HG02588 (cell line): ENCODE data around the gene UBN1.

Experiments
- ATAC-seq: cut with Tn5 transposase; IDR thresholded peaks from one replicate; pipeline ENCODE4 v1.9.1; 2021; ENCODE audit warnings: mild to moderate bottlenecking, moderate library complexity; ENCODE audit not compliant: unreplicated experiment

The UBN1 gene

GRCh38 chr16:4900036-4900435, 52.8 kb downstream of the UBN1 start:
- no peak for ATAC-seq

GRCh38 chr16:4900750-4901149, 53.5 kb downstream of the UBN1 start:
- no peak for ATAC-seq

- ATAC-seq: no peak
Measured at GRCh38 chr16:4902038-4902437, 54.8 kb downstream of the UBN1 start.

GRCh38 chr16:4904108-4904941, 57.0 kb downstream of the UBN1 start:
- no peak for ATAC-seq

- ATAC-seq: no peak
Measured at GRCh38 chr16:4904942-4905615, 57.8 kb downstream of the UBN1 start.

GRCh38 chr16:4908854-4909401, 61.6 kb downstream of the UBN1 start:
- no peak for ATAC-seq

- no peak for ATAC-seq
Measured at GRCh38 chr16:4909825-4910224, 62.5 kb downstream of the UBN1 start.

- ATAC-seq: no peak
Measured at GRCh38 chr16:4910828-4911227, 63.5 kb downstream of the UBN1 start.

GRCh38 chr16:4911970-4912386, 64.7 kb downstream of the UBN1 start:
- no peak for ATAC-seq

DNA sequence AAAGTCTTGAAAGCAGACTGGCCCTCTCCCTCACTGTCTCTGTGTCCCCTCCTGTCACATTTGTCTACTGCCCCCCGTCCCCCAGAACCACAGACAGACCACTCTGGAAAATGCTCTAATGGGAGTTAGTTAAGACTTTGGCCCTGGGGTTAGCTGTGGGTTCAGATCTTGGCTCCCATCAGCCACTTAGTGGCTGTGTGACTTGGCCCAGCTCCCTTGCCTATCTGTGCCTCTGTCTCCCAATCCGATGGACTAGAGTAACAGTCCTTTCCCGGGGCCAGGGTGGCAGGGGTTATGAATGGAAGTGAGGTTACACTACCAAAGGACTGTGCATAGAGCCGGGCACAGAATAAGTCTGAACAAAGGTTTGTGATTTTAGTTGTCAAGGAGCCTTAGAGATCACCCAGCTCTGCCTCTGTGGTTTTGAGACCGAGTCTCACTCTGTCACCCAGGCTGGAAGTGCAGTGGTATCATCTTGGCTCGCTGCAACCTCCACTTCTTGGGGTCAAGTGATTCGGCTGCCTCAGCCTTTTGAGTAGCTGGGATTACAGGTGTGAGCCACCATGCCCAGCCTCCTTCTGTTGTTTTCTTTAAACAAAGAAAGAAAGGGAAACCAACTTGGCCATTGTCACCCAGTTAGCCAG, 66.0 kb downstream of the UBN1 start:
- ATAC-seq: no peak

- no peak for ATAC-seq
Measured at GRCh38 chr16:4913774-4914525, 66.7 kb downstream of the UBN1 start.

- ATAC-seq: no peak
Measured at GRCh38 chr16:4914528-4915225, 67.4 kb downstream of the UBN1 start.

GRCh38 chr16:4915226-4915761, 68.0 kb downstream of the UBN1 start:
- ATAC-seq: no peak

- ATAC-seq: no peak
Measured at GRCh38 chr16:4917117-4917516, 69.8 kb downstream of the UBN1 start.

DNA sequence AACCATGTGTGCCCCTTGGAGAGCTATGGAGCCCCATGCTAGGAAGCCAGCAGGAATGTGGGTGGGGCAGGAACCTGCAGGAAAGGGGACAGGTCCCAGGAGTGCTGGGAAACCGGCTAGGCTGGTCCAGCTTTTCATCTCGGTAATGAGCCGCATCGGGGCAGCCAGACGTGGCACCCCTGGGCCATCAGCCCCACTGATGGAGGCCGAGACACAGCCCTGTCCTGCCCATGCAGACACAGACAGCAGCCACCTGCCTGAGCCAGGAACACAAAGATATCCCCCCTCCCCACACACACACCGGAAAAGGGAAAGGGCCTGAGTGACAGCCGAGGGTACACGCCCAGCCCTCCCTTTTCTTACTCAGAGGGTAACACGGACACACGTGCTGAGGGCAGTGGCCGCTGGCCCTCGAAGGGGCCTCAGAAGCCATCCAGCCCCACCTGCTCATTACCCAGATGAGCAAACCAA, 71.5 kb downstream of the UBN1 start:
- ATAC-seq: no peak

DNA sequence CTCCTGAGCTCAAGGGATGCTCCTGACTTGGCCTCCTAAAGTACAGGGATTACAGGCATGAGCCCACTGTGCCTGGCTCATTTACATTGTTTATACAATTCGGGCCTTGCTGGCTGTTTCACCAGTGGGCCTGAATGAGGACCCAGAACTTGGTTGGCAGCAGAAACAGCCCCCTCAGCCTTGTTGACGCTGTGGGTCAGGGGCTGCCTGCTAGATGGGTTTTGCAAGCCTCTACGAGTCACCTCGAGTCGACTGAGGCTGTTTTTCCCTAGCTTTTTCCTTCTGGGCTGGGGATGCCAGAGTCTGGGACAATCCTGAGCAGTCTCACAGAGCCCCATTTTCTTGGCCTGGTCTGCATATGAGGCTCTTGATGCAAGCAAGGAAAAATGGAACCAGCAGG, 73.5 kb downstream of the UBN1 start:
- ATAC-seq: no peak

DNA sequence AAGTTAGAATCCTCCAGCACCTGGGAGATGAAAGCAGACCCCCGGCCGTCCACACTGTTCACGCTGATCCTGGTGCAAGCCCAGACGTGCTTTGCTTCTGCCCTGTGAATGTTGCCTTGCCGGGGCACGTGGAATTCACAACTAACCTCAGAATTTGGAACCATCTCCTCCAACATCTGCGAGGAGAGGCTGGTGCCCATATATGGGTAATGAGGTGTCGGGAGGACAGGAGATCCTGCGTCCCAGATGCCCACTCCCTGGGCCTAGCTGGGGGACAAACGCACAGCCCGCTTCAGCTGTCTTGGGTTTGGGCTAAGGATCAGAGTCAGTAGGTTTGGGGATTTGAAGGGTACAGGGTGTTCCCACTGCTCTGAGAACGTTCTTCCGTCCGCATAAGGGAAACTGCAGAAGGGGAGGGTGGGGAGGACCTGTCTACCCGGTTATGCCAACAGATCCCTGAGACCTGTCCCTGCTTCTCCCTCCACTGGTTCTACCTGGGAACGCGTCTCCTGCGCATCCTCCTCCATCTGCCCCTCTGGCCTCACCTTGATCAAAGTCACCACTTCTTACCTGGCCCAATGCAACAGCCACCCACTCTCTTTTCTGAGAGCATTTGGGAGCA, 75.6 kb downstream of the UBN1 start:
- ATAC-seq: no peak

DNA sequence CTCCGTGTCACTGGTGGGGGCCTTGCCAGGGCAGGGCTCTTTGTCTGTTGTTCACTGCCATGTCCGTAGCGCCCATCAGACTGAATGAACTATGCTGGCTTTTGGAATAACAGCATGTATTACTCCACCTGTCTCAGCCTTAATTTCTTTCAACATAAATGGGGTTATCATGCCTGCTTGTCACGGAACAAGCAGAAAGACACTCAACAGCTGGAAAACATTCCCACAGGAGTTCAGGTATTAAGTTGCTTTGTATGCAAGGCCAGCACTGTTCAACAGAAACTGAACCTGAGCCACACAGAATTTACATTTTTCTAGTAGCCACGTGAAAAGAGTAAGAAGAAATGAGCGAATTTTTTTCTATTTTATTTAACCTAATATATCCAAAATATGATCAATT, 76.6 kb downstream of the UBN1 start:
- ATAC-seq: no peak

DNA sequence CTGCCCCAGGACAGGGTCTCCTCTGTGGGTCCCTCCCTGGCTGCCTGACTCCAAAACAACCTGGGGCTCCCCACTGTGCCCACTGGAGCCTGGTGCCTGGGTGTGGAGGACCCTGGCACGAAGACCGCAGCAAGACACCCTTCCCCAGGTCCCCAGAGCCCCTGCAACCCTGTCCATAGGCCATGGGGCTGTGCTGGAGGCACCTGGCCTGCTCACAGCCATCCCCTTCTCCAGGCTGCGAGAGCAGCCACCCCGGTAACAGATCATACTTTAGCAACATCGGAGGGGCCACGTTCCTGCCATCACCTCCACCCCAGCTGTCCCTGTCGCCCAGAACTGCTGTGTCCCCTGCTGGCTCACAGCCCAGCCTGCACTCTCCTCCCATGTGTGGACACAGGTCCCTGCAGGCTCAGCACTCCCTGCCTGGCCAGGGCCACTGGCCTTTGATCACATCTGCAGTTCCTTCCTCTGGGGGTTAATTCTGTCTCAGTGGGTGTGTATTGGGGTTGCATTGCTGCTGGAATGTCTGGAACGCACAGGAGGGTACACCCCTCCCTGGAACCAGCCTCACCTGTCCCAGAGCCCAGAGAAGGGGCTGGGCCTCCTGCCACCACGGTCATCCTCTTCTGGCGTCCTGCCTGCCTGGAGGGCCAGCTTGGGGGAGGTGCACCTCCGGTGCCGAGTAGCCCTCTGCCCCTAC, 77.5 kb downstream of the UBN1 start:
- no peak for ATAC-seq
